A549 (cell line): ENCODE measurements around the gene MVB12B. TPM values are rescaled to one million over a fixed set of nuclear protein-coding genes. Genes with fewer than 3 reads are reported as not detected.

Experiments used
- ATAC-seq, 2 experiments: fragments of 200-7000 bp in 1 of 2; fragments of >200 bp in 1 of 2; cut with Nextera tagmentation in 1 of 2; cut with Tn5 transposase in 1 of 2; 3 replicates each; pipeline versions ENCODE4 v1.8.0 to v1.9.1; 2018 to 2020; ENCODE audit warnings: mild to moderate bottlenecking in 1 of 2, moderate library complexity in 1 of 2
- CTCF ChIA-PET: fragments of 300-600 bp; sonication (Branson Sonifier 250); formaldehyde crosslinking; extraction: SDS; loops from one replicate; lab custom pipeline; 2021; ENCODE audit warnings: antibody characterized with exemption, inconsistent platforms; lab: Yijun Ruan, JAX
- POLR2A ChIA-PET: fragments of 350-600 bp; formaldehyde crosslinking; extraction: SDS; loops from one replicate; lab custom pipeline; 2021; ENCODE audit warnings: antibody characterized with exemption, inconsistent platforms; lab: Yijun Ruan, JAX
- DNase-seq, 2 experiments: peaks; one replicate each; pipeline versions ENCODE4 v3.0.0 to v3.0.0-alpha.2; 2011 to 2016; ENCODE audit warnings: low read depth in 1 of 2, low spot score in 1 of 2
- FAIRE-seq: peaks from 2 replicates; lab custom pipeline; 2011; peaks lifted over from hg19 to GRCh38; lab: Jason Lieb, UNC
- H3K27ac ChIP-seq, 2 experiments: fragments of >200 bp; sonication (Bioruptor Twin); formaldehyde crosslinking; 3 replicates each; pipeline ENCODE4 v1.5.1; 2016 to 2017
- H3K4me1 ChIP-seq: fragments of >200 bp; sonication (Bioruptor Twin); formaldehyde crosslinking; 3 replicates; pipeline ENCODE4 v1.6.1; 2016
- H3K4me2 ChIP-seq: fragments of >200 bp; sonication (Bioruptor Twin); formaldehyde crosslinking; 3 replicates; pipeline ENCODE4 v1.6.1; 2016
- H3K4me3 ChIP-seq: fragments of >200 bp; sonication (Bioruptor Twin); formaldehyde crosslinking; 3 replicates; pipeline ENCODE4 v1.5.1; 2016
- H3K9me3 ChIP-seq: fragments of >200 bp; sonication (Bioruptor Twin); formaldehyde crosslinking; 3 replicates; pipeline ENCODE4 v1.6.1; 2016
- CEBPB ChIP-seq, 2 experiments: fragments of >200 bp in 1 of 2; sonication (Bioruptor Twin) in 1 of 2; formaldehyde crosslinking in 1 of 2; IDR thresholded peaks; 2 replicates each; pipeline ENCODE4 v1.6.1; 2012 to 2016
- CHD4 ChIP-seq: fragments of 200-600 bp; sonication (generic); IDR thresholded peaks from 2 replicates; pipeline ENCODE4 v1.6.1; 2016; ENCODE audit warnings: antibody characterized with exemption, mild to moderate bottlenecking, borderline replicate concordance
- ELK1 ChIP-seq: fragments of 150-350 bp; IDR thresholded peaks from 2 replicates; pipeline ENCODE4 v1.6.1; 2014; ENCODE audit warnings: low read depth, mild to moderate bottlenecking, low read length
- EP300 ChIP-seq, 2 experiments: fragments of >200 bp; sonication (Bioruptor Twin); formaldehyde crosslinking; IDR thresholded peaks; 2 replicates in 1 of 2; 3 replicates in 1 of 2; pipeline ENCODE4 v1.6.1; 2016 to 2017
- FOSB ChIP-seq: fragments of 250-450 bp; sonication (Bioruptor Pico); IDR thresholded peaks from 2 replicates; pipeline ENCODE4 v1.5.0; 2020; ENCODE audit warnings: mild to moderate bottlenecking, moderate library complexity
- HEYL ChIP-seq: fragments of 250-450 bp; sonication (Bioruptor Pico); IDR thresholded peaks from 2 replicates; pipeline ENCODE4 v1.8.0; 2021; ENCODE audit warnings: mild to moderate bottlenecking, moderate library complexity
- JUNB ChIP-seq: fragments of >200 bp; sonication (Bioruptor Twin); formaldehyde crosslinking; IDR thresholded peaks from 2 replicates; pipeline ENCODE4 v1.6.1; 2016
- MAX ChIP-seq: IDR thresholded peaks from 2 replicates; pipeline ENCODE4 v1.6.1; 2012
- NPAS2 ChIP-seq: fragments of 250-450 bp; sonication (Bioruptor Pico); IDR thresholded peaks from 2 replicates; pipeline ENCODE4 v1.8.0; 2022; ENCODE audit warnings: mild to moderate bottlenecking, moderate library complexity, borderline replicate concordance
- RCOR1 ChIP-seq: fragments of 150-350 bp; IDR thresholded peaks from 2 replicates; pipeline ENCODE4 v1.6.1; 2014; ENCODE audit warnings: antibody characterized with exemption, low read length, low read depth
- REST ChIP-seq: fragments of 200-600 bp; sonication (generic); IDR thresholded peaks from 2 replicates; pipeline ENCODE4 v1.6.1; 2016; ENCODE audit warnings: antibody characterized with exemption, mild to moderate bottlenecking, moderate library complexity
- RNF2 ChIP-seq: fragments of 200-600 bp; sonication (generic); IDR thresholded peaks from 2 replicates; pipeline ENCODE4 v1.6.1; 2016; ENCODE audit warnings: low read depth, mild to moderate bottlenecking, antibody characterized with exemption, moderate library complexity, borderline replicate concordance
- WGBS: methylation state at CpG from one replicate; pipeline ENCODE4 v1.1.6; 2017; ENCODE audit errors: missing lambda C conversion rate; 5-methylcytosine and 5-hydroxymethylcytosine counted together
- polyA plus RNA-seq, 4 experiments: library from polyadenylated mRNA; depleted of rRNA in 3 of 4; stranded (reverse); fragments of >200 nt; fragmentation: RNase III in 1 of 4; extraction: RNeasy Plus Mini Kit Qiagen cat#74134 plus additional on column Dnase treatment in 1 of 4; gene quantifications; 2 replicates in 3 of 4; 3 replicates in 1 of 4; pipeline ENCODE4 v1.2.3, GENCODE V29; 2011 to 2017
- TF ChIP-seq, protein P1 (sequence below): fragments of >200 bp; sonication (Bioruptor Twin); formaldehyde crosslinking; IDR thresholded peaks from 3 replicates; pipeline ENCODE4 v1.5.1; 2016
- TF ChIP-seq, protein P2 (sequence below): fragments of 450-650 bp; IDR thresholded peaks from 2 replicates; pipeline ENCODE4 v1.6.1; 2014; ENCODE audit warnings: antibody characterized with exemption

The MVB12B gene
- polyA plus RNA-seq, 2 of the 4 experiments (the other 2 are of a cell fraction): 4.6 to 5.9 TPM

- TF ChIP-seq, protein P1, sequence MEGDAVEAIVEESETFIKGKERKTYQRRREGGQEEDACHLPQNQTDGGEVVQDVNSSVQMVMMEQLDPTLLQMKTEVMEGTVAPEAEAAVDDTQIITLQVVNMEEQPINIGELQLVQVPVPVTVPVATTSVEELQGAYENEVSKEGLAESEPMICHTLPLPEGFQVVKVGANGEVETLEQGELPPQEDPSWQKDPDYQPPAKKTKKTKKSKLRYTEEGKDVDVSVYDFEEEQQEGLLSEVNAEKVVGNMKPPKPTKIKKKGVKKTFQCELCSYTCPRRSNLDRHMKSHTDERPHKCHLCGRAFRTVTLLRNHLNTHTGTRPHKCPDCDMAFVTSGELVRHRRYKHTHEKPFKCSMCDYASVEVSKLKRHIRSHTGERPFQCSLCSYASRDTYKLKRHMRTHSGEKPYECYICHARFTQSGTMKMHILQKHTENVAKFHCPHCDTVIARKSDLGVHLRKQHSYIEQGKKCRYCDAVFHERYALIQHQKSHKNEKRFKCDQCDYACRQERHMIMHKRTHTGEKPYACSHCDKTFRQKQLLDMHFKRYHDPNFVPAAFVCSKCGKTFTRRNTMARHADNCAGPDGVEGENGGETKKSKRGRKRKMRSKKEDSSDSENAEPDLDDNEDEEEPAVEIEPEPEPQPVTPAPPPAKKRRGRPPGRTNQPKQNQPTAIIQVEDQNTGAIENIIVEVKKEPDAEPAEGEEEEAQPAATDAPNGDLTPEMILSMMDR: peak; percentile 80
- TF ChIP-seq JUNB (no peak), RNF2 (no peak), FOSB (CRISPR knock-in tag) (no peak), CEBPB (IDR thresholded peaks at IDR 0.05) (no peak), MAX (peak; percentile 33; the same call in 1 of the 2 replicates), RCOR1 (no peak)
Observed at GRCh38 chr9:126500600-126501382, 174.2 kb downstream of the MVB12B start (continued).

DNA sequence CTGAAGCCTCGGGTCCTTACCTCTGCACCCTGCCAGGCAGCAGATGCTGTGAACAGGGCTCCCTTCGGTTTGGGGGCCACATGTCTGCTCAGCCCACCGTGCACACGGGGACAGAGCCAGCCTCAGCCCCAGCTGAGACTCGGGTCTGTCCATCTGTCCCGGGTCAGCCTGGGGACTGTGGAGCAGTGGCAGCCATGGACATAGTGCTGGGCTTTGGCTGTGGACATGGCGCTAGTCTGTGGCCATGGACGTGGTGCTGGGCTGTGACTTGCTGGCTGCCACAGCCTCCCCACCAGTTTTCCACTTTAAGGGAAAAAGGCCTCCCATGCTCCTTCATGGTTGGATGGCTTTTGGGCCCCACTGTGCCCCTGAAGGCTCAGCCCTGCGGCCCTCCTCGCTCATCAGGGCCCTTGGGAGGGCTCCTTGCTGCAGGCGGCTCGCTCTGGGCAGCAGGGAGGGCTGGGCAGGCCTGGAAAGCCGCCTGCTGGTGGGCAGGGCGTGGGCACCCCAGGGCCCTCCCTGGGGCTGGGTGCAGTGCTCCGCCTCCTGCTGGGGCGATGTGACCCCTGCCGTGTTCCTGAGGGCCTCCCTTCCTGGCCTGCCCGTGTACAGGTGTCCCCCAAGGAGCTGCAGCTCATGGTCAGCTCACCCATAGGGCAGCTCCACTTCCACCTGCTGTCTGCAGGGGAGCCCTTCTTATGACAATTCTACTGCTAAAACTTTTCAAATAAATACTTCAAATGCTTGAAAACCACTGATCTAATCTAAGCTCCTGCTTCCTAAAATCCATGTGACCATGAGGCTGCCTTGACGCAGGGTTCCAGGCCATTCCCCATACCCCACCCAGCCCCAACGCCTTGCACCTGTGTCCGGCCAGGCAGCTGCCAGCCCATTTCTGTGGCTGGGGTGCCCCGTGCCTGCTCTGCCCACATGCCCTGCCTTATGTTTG, 175.0 kb downstream of the MVB12B start:
- Histone ChIP-seq H3K4me2 (no peak overlapping the region), H3K4me1 (peaks cover 12% of the 10 kb centered on the region), H3K4me3 (no peak overlapping the region), H3K27ac (no peak overlapping the region), H3K9me3 (no peaks in the 10 kb centered on the region)
- WGBS: 80% methylated on average over 19 of the region's 22 CpGs
- ATAC-seq (no peak), FAIRE-seq (no peak), DNase-seq (no peak)
- ChIA-PET POLR2A (no interaction called here), CTCF (interaction anchor here (0.6 to 10.2 kb wide), 34 partner anchors 11 to 1358 kb away, joined by 3 to 225 read pairs (median 4); partner anchors contain the start of gene SCAI)
- TF ChIP-seq, protein P2, sequence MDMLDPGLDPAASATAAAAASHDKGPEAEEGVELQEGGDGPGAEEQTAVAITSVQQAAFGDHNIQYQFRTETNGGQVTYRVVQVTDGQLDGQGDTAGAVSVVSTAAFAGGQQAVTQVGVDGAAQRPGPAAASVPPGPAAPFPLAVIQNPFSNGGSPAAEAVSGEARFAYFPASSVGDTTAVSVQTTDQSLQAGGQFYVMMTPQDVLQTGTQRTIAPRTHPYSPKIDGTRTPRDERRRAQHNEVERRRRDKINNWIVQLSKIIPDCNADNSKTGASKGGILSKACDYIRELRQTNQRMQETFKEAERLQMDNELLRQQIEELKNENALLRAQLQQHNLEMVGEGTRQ: no peak
- no peak for TF ChIP-seq ELK1
- no peak for TF ChIP-seq RCOR1
- TF ChIP-seq RNF2: no peak
- no peak for TF ChIP-seq EP300 (IDR thresholded peaks at IDR 0.05)
- no peak for TF ChIP-seq CHD4
- no peak for TF ChIP-seq HEYL (CRISPR knock-in tag)
- TF ChIP-seq, protein P1: no peak
- TF ChIP-seq NPAS2 (CRISPR knock-in tag): no peak
- no peak for TF ChIP-seq REST
